ENCODE measurements around the gene NGF.

- TF ChIP-seq CTCF (IDR thresholded peaks at IDR 0.05) (no peak), POLR2A (IDR thresholded peaks at IDR 0.05) (no peak)
Observed at GRCh38 chr1:115365738-115366137, 27.7 kb upstream of the NGF start.

Data from adrenal gland (tissue), 5 donors.